ENCODE data around the gene RAB11FIP3. TPM values are rescaled to one million over a fixed set of nuclear protein-coding genes. Genes with fewer than 3 reads are reported as not detected.

The RAB11FIP3 gene
- total RNA-seq, 1 donor from 2014 or later, result 27.4 TPM

- Histone ChIP-seq H3K4me3 (peak within 1 kb of the TSS; percentile 80), H3K4me1 (peaks cover 35% of the 10 kb centered on the region), H3K27me3 (ENCODE audit: low read depth) (no peaks in the 10 kb centered on the region), H3K27ac (replicated peaks) (peak within 1 kb of the TSS; percentile 96), H3K36me3 (peaks cover 6% of the 10 kb centered on the region), H3K9me3 (replicated peaks) (no peaks in the 10 kb centered on the region)
- intact Hi-C loops (cut with micrococcal nuclease), result no loop called here
- TF ChIP-seq, protein P1, sequence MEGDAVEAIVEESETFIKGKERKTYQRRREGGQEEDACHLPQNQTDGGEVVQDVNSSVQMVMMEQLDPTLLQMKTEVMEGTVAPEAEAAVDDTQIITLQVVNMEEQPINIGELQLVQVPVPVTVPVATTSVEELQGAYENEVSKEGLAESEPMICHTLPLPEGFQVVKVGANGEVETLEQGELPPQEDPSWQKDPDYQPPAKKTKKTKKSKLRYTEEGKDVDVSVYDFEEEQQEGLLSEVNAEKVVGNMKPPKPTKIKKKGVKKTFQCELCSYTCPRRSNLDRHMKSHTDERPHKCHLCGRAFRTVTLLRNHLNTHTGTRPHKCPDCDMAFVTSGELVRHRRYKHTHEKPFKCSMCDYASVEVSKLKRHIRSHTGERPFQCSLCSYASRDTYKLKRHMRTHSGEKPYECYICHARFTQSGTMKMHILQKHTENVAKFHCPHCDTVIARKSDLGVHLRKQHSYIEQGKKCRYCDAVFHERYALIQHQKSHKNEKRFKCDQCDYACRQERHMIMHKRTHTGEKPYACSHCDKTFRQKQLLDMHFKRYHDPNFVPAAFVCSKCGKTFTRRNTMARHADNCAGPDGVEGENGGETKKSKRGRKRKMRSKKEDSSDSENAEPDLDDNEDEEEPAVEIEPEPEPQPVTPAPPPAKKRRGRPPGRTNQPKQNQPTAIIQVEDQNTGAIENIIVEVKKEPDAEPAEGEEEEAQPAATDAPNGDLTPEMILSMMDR (IDR thresholded peaks at IDR 0.05; ENCODE audit: borderline replicate concordance), result peak; percentile 67
- peak; percentile 98 for DNase-seq
Observed at GRCh38 chr16:401468-402348, 23.7 kb upstream of the RAB11FIP3 start, which contains the start of gene DECR2. DECR2 (plus strand) TSS chr16:401885; CDS start chr16:401964, 79 bp downstream.

GRCh38 chr16:404971-405486 is 20.4 kb upstream of the RAB11FIP3 start:
- Histone ChIP-seq H3K4me1 (peaks cover 25% of the 10 kb centered on the region), H3K27me3 (ENCODE audit: low read depth) (no peaks in the 10 kb centered on the region), H3K9me3 (replicated peaks) (no peaks in the 10 kb centered on the region), H3K27ac (replicated peaks) (no peak overlapping the region), H3K36me3 (no peaks in the 10 kb centered on the region), H3K4me3 (no peak overlapping the region)
- TF ChIP-seq, protein P1 (IDR thresholded peaks at IDR 0.05; ENCODE audit: borderline replicate concordance), result no peak
- no peak for DNase-seq
- intact Hi-C loops (cut with micrococcal nuclease), result no loop called here

DNA sequence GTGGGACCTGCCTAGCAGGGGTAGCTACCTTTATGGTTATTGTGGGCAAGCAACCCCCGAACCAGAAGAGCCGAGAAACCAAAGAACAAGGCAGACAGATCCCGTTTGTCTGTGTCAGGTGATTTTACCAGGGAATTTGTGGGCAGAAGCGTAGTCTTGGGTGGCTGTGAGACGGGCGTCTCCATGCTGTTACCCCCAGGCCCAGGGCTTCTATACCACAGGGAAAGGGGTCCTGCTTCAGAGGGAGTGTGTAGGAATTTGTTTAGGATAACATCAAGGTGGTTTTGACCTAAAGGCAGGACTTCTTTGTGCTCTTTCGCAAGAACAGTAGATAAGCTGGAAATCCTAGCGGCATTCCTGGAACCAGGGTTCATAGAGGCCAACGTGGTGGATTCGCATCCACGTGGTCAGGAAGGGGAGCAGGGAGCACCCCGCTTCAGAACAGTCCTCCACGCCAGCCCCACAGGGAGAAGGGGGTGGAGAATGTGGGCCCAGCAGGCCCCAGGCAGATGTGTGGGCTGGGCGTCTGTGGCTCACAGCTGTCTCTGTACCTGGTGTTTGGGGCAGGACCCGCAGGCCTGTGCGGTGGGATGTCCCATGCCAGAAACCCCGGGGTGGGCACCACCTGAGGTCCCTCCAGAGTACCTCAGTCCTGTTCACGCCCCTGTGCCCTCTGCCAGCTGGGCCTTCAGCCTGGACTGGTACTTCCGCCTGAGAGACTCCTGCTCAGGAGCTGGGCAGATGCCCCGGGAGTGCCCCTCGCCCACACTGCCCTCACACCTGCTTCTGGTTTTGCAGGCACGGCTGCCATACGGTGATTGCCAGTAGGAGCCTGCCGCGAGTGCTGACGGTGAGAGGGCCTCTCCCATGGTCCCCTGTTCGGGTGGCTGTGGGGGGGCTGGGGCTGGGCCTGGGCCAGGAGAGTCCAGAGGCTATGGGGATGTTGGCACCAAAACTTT is 19.6 kb upstream of the RAB11FIP3 start:
- Histone ChIP-seq H3K36me3 (peaks cover 3% of the 10 kb centered on the region), H3K9me3 (replicated peaks) (no peaks in the 10 kb centered on the region), H3K4me3 (no peak overlapping the region), H3K27ac (replicated peaks) (no peak overlapping the region), H3K4me1 (peaks cover 18% of the 10 kb centered on the region), H3K27me3 (ENCODE audit: low read depth) (no peaks in the 10 kb centered on the region)
- intact Hi-C loops (cut with micrococcal nuclease), result no loop called here
- TF ChIP-seq, protein P1 (IDR thresholded peaks at IDR 0.05; ENCODE audit: borderline replicate concordance), result no peak
- no peak for DNase-seq

GRCh38 chr16:407253-407652 is 18.2 kb upstream of the RAB11FIP3 start:
- H3K36me3 ChIP-seq, result peaks cover 17% of the 10 kb centered on the region
- intact Hi-C loops (cut with micrococcal nuclease), result no loop called here
- no peaks in the 10 kb centered on the region for H3K27me3 ChIP-seq (ENCODE audit: low read depth)
- TF ChIP-seq, protein P1 (IDR thresholded peaks at IDR 0.05; ENCODE audit: borderline replicate concordance), result no peak
- DNase-seq, result no peak
- no peak overlapping the region for H3K27ac ChIP-seq (replicated peaks)
- no peak overlapping the region for H3K4me3 ChIP-seq
- H3K9me3 ChIP-seq (replicated peaks), result no peaks in the 10 kb centered on the region
- H3K4me1 ChIP-seq, result peaks cover 6% of the 10 kb centered on the region

GRCh38 chr16:410516-411178 is 14.8 kb upstream of the RAB11FIP3 start:
- no peaks in the 10 kb centered on the region for H3K9me3 ChIP-seq (replicated peaks)
- no peak overlapping the region for H3K27ac ChIP-seq (replicated peaks)
- intact Hi-C loops (cut with micrococcal nuclease), result no loop called here
- H3K27me3 ChIP-seq (ENCODE audit: low read depth), result no peaks in the 10 kb centered on the region
- TF ChIP-seq, protein P1 (IDR thresholded peaks at IDR 0.05; ENCODE audit: borderline replicate concordance), result no peak
- H3K4me3 ChIP-seq, result no peak overlapping the region
- DNase-seq, result no peak
- H3K36me3 ChIP-seq, result peaks cover 18% of the 10 kb centered on the region
- no peaks in the 10 kb centered on the region for H3K4me1 ChIP-seq
